HepG2 (cell line): ENCODE data around the gene CELSR2. TPM values are rescaled to one million over a fixed set of nuclear protein-coding genes. Genes with fewer than 3 reads are reported as not detected.

Experiments used
- CBX1 ChIP-seq: IDR thresholded peaks from one replicate; pipeline ENCODE4 v1.6.1; 2016; ENCODE audit warnings: antibody characterized with exemption, low read depth
- CCAR2 ChIP-seq: fragments of 200-400 bp; formaldehyde crosslinking; optimal IDR thresholded peaks from 2 replicates; pipeline ENCODE3; 2018; ENCODE audit warnings: low read depth, mild to moderate bottlenecking, low read length, moderate library complexity
- CREB1 ChIP-seq, 2 experiments: fragments of 450-650 bp in 1 of 2; IDR thresholded peaks; 2 replicates each; pipeline ENCODE4 v1.6.1; 2016 to 2017; ENCODE audit warnings: control low read depth in 1 of 2, mild to moderate bottlenecking in 1 of 2, missing compliant biosample characterization in 1 of 2, missing genetic modification characterization in 1 of 2
- GFI1 ChIP-seq: sonication (generic); formaldehyde crosslinking; IDR thresholded peaks from 2 replicates; pipeline ENCODE4 v1.5.0; 2020; ENCODE audit warnings: missing genetic modification reagents, mild to moderate bottlenecking, borderline replicate concordance
- JUND ChIP-seq: sonication (generic); formaldehyde crosslinking; IDR thresholded peaks from 2 replicates; pipeline ENCODE4 v1.8.0; 2022; ENCODE audit warnings: mild to moderate bottlenecking, missing genetic modification reagents
- KLF13 ChIP-seq: sonication (generic); formaldehyde crosslinking; IDR thresholded peaks from 2 replicates; pipeline ENCODE4 v1.4.0; 2020; ENCODE audit warnings: mild to moderate bottlenecking, missing genetic modification reagents
- SMAD9 ChIP-seq: sonication (generic); formaldehyde crosslinking; IDR thresholded peaks from 2 replicates; pipeline ENCODE4 v1.5.1; 2020; ENCODE audit warnings: mild to moderate bottlenecking, missing genetic modification reagents
- TAF1 ChIP-seq: sonication (generic); formaldehyde crosslinking; IDR thresholded peaks from 2 replicates; pipeline ENCODE4 v1.4.0; 2020; ENCODE audit warnings: missing genetic modification reagents
- polyA plus RNA-seq, 8 experiments: library from polyadenylated mRNA; depleted of rRNA in 3 of 8; stranded (reverse) in 7 of 8; unstranded in 1 of 8; fragments of >200 nt; fragmentation: Illumina TruSeq in 4 of 8; extraction: Trizol in 4 of 8; gene quantifications; 2 replicates each; pipeline versions ENCODE4 v1.2.1 to v1.2.3, GENCODE V29; 2011 to 2016; ENCODE audit warnings: low read depth in 4 of 8, missing spikeins in 1 of 8, mixed read lengths in 1 of 8; ENCODE audit not compliant: insufficient read depth in 1 of 8
- total RNA-seq, 5 experiments: library from RNA; depleted of rRNA; stranded (reverse); fragments of >200 nt; fragmentation: Illumina TruSeq; extraction: Trizol; gene quantifications; 2 replicates each; pipeline ENCODE4 v1.2.3, GENCODE V29; 2016; ENCODE audit warnings: low read depth in 1 of 5
- TF ChIP-seq, protein P1 (sequence below): sonication (generic); formaldehyde crosslinking; IDR thresholded peaks from 2 replicates; pipeline ENCODE4 v1.4.0; 2020; ENCODE audit warnings: low read depth, mild to moderate bottlenecking, missing genetic modification reagents
- TF ChIP-seq, protein P2 (sequence below), 2 experiments: fragments of 450-650 bp in 1 of 2; sonication (generic) in 1 of 2; formaldehyde crosslinking; IDR thresholded peaks; 2 replicates each; pipeline versions ENCODE4 v1.5.0 to v1.8.0; 2020 to 2022; ENCODE audit warnings: mild to moderate bottlenecking in 1 of 2, missing genetic modification reagents in 1 of 2
- TF ChIP-seq, protein P3 (sequence below): fragments of 450-650 bp; IDR thresholded peaks from 2 replicates; pipeline ENCODE4 v1.6.1; 2017; ENCODE audit warnings: mild to moderate bottlenecking
- TF ChIP-seq, protein P4 (sequence below): sonication (generic); formaldehyde crosslinking; IDR thresholded peaks from 2 replicates; pipeline ENCODE4 v1.4.0; 2020; ENCODE audit warnings: missing genetic modification reagents
- TF ChIP-seq, protein P5 (sequence below): sonication (generic); formaldehyde crosslinking; IDR thresholded peaks from 2 replicates; pipeline ENCODE4 v1.4.0; 2020; ENCODE audit warnings: mild to moderate bottlenecking, missing genetic modification reagents
- TF ChIP-seq, protein P6 (sequence below): sonication (generic); formaldehyde crosslinking; IDR thresholded peaks from 2 replicates; pipeline ENCODE4 v1.5.0; 2020; ENCODE audit warnings: mild to moderate bottlenecking, missing genetic modification reagents, moderate library complexity

Gene CELSR2
- total and polyA plus RNA-seq, 2 of the 13 experiments (the other 11 are each of a cell fraction or from before 2014, with no cell fraction given), result 4.0 to 6.6 TPM

DNA sequence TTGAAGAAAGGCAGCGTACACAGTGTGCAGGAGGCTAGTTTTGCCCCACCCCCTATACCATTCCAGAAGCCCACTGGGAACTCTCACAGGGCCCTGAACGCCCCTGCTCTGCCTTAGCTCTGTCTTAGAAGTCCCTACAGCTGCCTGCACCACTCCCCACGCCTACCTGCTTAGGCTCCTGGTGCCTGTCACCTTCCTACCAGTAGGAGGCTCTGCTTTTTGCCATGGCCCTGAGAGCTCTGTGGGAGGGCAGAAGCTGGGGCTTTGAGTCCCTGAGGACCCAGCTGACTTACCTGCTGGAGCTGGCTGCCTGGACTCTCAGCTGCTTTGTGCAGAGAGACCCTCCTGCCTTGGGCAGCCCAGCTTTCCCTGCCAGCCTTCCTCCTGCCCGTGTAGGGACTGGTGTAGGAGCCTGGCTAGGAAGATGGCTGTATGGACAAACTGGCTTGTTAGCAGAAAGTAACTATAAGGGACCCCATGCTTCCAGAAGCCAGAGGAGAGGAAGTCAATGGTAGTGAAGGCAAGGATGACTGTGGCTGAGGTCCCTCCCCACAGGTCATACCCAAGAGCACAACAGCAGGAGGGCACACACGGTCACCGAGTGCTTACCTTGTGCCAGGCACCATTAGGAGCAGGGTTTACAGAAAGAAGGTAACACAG lies 9.8 kb upstream of the CELSR2 start (continued):
- TF ChIP-seq, protein P1, sequence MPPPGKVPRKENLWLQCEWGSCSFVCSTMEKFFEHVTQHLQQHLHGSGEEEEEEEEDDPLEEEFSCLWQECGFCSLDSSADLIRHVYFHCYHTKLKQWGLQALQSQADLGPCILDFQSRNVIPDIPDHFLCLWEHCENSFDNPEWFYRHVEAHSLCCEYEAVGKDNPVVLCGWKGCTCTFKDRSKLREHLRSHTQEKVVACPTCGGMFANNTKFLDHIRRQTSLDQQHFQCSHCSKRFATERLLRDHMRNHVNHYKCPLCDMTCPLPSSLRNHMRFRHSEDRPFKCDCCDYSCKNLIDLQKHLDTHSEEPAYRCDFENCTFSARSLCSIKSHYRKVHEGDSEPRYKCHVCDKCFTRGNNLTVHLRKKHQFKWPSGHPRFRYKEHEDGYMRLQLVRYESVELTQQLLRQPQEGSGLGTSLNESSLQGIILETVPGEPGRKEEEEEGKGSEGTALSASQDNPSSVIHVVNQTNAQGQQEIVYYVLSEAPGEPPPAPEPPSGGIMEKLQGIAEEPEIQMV (CRISPR knock-in tag), result no peak
- TF ChIP-seq CBX1, result no peak
- TF ChIP-seq, protein P2, sequence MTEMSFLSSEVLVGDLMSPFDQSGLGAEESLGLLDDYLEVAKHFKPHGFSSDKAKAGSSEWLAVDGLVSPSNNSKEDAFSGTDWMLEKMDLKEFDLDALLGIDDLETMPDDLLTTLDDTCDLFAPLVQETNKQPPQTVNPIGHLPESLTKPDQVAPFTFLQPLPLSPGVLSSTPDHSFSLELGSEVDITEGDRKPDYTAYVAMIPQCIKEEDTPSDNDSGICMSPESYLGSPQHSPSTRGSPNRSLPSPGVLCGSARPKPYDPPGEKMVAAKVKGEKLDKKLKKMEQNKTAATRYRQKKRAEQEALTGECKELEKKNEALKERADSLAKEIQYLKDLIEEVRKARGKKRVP (CRISPR knock-in tag; IDR thresholded peaks at IDR 0.05), result no peak
- no peak for TF ChIP-seq SMAD9 (CRISPR knock-in tag)
- no peak for TF ChIP-seq TAF1 (CRISPR knock-in tag)
- TF ChIP-seq CREB1 (IDR thresholded peaks at IDR 0.05), result no peak
- no peak for TF ChIP-seq CREB1 (CRISPR knock-in tag; IDR thresholded peaks at IDR 0.05)
- no peak for TF ChIP-seq JUND
- TF ChIP-seq, protein P3, sequence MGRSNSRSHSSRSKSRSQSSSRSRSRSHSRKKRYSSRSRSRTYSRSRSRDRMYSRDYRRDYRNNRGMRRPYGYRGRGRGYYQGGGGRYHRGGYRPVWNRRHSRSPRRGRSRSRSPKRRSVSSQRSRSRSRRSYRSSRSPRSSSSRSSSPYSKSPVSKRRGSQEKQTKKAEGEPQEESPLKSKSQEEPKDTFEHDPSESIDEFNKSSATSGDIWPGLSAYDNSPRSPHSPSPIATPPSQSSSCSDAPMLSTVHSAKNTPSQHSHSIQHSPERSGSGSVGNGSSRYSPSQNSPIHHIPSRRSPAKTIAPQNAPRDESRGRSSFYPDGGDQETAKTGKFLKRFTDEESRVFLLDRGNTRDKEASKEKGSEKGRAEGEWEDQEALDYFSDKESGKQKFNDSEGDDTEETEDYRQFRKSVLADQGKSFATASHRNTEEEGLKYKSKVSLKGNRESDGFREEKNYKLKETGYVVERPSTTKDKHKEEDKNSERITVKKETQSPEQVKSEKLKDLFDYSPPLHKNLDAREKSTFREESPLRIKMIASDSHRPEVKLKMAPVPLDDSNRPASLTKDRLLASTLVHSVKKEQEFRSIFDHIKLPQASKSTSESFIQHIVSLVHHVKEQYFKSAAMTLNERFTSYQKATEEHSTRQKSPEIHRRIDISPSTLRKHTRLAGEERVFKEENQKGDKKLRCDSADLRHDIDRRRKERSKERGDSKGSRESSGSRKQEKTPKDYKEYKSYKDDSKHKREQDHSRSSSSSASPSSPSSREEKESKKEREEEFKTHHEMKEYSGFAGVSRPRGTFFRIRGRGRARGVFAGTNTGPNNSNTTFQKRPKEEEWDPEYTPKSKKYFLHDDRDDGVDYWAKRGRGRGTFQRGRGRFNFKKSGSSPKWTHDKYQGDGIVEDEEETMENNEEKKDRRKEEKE, result no peak
- TF ChIP-seq, protein P4, sequence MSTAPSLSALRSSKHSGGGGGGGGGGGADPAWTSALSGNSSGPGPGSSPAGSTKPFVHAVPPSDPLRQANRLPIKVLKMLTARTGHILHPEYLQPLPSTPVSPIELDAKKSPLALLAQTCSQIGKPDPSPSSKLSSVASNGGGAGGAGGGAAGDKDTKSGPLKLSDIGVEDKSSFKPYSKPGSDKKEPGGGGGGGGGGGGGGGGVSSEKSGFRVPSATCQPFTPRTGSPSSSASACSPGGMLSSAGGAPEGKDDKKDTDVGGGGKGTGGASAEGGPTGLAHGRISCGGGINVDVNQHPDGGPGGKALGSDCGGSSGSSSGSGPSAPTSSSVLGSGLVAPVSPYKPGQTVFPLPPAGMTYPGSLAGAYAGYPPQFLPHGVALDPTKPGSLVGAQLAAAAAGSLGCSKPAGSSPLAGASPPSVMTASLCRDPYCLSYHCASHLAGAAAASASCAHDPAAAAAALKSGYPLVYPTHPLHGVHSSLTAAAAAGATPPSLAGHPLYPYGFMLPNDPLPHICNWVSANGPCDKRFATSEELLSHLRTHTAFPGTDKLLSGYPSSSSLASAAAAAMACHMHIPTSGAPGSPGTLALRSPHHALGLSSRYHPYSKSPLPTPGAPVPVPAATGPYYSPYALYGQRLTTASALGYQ, result no peak
- TF ChIP-seq GFI1 (CRISPR knock-in tag), result no peak
- no peak for TF ChIP-seq KLF13
- TF ChIP-seq CCAR2, result no peak
- TF ChIP-seq, protein P5, sequence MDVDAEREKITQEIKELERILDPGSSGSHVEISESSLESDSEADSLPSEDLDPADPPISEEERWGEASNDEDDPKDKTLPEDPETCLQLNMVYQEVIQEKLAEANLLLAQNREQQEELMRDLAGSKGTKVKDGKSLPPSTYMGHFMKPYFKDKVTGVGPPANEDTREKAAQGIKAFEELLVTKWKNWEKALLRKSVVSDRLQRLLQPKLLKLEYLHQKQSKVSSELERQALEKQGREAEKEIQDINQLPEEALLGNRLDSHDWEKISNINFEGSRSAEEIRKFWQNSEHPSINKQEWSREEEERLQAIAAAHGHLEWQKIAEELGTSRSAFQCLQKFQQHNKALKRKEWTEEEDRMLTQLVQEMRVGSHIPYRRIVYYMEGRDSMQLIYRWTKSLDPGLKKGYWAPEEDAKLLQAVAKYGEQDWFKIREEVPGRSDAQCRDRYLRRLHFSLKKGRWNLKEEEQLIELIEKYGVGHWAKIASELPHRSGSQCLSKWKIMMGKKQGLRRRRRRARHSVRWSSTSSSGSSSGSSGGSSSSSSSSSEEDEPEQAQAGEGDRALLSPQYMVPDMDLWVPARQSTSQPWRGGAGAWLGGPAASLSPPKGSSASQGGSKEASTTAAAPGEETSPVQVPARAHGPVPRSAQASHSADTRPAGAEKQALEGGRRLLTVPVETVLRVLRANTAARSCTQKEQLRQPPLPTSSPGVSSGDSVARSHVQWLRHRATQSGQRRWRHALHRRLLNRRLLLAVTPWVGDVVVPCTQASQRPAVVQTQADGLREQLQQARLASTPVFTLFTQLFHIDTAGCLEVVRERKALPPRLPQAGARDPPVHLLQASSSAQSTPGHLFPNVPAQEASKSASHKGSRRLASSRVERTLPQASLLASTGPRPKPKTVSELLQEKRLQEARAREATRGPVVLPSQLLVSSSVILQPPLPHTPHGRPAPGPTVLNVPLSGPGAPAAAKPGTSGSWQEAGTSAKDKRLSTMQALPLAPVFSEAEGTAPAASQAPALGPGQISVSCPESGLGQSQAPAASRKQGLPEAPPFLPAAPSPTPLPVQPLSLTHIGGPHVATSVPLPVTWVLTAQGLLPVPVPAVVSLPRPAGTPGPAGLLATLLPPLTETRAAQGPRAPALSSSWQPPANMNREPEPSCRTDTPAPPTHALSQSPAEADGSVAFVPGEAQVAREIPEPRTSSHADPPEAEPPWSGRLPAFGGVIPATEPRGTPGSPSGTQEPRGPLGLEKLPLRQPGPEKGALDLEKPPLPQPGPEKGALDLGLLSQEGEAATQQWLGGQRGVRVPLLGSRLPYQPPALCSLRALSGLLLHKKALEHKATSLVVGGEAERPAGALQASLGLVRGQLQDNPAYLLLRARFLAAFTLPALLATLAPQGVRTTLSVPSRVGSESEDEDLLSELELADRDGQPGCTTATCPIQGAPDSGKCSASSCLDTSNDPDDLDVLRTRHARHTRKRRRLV, result no peak
- TF ChIP-seq, protein P6, sequence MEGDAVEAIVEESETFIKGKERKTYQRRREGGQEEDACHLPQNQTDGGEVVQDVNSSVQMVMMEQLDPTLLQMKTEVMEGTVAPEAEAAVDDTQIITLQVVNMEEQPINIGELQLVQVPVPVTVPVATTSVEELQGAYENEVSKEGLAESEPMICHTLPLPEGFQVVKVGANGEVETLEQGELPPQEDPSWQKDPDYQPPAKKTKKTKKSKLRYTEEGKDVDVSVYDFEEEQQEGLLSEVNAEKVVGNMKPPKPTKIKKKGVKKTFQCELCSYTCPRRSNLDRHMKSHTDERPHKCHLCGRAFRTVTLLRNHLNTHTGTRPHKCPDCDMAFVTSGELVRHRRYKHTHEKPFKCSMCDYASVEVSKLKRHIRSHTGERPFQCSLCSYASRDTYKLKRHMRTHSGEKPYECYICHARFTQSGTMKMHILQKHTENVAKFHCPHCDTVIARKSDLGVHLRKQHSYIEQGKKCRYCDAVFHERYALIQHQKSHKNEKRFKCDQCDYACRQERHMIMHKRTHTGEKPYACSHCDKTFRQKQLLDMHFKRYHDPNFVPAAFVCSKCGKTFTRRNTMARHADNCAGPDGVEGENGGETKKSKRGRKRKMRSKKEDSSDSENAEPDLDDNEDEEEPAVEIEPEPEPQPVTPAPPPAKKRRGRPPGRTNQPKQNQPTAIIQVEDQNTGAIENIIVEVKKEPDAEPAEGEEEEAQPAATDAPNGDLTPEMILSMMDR, result peak; percentile 83
